Keratinocyte (primary cell): ENCODE data around the gene LRRC3B.

Experiments used
- EZH2 ChIP-seq: IDR thresholded peaks from one replicate; pipeline ENCODE4 v1.6.1; 2012; ENCODE audit warnings: inconsistent platforms, mild to moderate bottlenecking, low read length, moderate library complexity
- TF ChIP-seq, protein P1 (sequence below), 3 experiments: IDR thresholded peaks in 1 of 3; conservative IDR thresholded peaks in 1 of 3; optimal IDR thresholded peaks in 1 of 3; 2 replicates in 2 of 3; 3 replicates in 1 of 3; pipeline versions ENCODE3 to v1.5.1; 2011; ENCODE audit warnings: low read length in 3 of 3, mild to moderate bottlenecking in 3 of 3, moderate library complexity in 2 of 3, control low read depth in 1 of 3, inconsistent platforms in 1 of 3; ENCODE audit not compliant: insufficient read depth in 2 of 3; ENCODE audit errors: extremely low read depth in 1 of 3

DNA sequence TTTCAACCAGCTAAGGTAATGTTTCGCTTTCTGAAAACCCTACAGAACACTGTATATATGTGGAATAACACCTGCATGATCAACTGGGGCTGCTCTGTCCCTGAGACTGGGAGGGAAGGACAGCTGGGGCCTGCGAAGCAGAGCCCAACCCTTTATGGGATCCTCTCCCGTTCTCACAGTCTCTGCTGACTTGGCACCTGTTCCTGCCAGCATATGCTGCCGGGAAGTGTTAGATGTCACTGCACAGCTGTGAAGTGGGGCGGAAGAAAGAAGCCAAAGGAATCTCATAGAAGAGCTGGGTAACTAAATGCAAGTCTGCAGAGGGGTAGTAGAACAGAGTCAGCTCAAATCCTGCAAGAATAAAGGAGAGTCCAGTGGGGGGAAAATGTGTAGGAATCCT is 29.6 kb downstream of the LRRC3B start:
- TF ChIP-seq, protein P1, sequence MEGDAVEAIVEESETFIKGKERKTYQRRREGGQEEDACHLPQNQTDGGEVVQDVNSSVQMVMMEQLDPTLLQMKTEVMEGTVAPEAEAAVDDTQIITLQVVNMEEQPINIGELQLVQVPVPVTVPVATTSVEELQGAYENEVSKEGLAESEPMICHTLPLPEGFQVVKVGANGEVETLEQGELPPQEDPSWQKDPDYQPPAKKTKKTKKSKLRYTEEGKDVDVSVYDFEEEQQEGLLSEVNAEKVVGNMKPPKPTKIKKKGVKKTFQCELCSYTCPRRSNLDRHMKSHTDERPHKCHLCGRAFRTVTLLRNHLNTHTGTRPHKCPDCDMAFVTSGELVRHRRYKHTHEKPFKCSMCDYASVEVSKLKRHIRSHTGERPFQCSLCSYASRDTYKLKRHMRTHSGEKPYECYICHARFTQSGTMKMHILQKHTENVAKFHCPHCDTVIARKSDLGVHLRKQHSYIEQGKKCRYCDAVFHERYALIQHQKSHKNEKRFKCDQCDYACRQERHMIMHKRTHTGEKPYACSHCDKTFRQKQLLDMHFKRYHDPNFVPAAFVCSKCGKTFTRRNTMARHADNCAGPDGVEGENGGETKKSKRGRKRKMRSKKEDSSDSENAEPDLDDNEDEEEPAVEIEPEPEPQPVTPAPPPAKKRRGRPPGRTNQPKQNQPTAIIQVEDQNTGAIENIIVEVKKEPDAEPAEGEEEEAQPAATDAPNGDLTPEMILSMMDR (optimal IDR thresholded peaks at IDR 0.05 in 1 of 3, IDR thresholded peaks at IDR 0.05 in 1 of 3, conservative IDR thresholded peaks at IDR 0.05 in 1 of 3; ENCODE audit: extremely low read depth in 1 of 3, insufficient read depth in 2 of 3, low read length in 3 of 3): no peak
- no peak for TF ChIP-seq EZH2
